ENCODE measurements around the gene ZNF431.
"Not testable (repeated sequence)": the region's sequence is repeated elsewhere in the genome, so short reads cannot be mapped to it uniquely, and the experiment has no call there.

The ZNF431 gene

DNA sequence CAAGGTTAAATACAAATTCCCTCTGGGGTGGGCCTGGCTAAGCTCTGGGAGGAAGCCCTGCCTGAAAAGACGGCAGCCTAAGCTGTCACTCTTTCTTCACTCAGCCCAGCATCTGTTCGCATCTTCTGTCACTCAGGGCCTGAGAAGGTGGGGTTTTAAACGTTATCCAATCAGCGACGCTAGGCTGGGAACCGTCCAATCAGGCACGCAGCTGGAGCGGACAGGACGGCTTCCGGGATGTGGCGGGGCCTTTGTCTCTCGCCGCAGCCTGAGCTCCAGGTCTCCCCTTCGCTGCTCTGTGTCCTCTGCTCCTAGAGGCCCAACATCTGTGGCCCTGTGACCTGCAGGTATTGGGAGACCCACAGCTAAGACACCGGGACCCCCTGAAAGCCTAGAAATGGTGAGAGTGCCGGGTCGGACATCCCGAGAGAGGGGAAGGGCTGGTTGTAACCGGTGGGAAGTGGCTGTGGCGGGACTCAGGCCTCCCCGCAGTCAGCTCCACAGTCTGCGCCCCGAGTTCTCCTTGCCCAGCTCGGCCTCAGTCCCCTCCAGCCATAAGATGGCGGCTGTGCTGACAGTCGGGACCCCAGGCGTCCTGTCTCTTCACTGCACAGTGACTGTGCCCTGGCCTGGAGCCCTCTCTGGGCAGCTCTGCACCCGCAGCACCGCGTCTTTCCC, at the start of gene ZNF431:
Gene ZNF431 (plus strand): TSS at position 254 of the 678 bp plus-strand sequence. CDS start 144 bp downstream, at position 398.
- peak; percentile 88 for DNase-seq

- no peak for DNase-seq
These were observed 49.7 kb upstream of the ZNF431 start for GRCh38 chr19:21092109-21092508.

DNA sequence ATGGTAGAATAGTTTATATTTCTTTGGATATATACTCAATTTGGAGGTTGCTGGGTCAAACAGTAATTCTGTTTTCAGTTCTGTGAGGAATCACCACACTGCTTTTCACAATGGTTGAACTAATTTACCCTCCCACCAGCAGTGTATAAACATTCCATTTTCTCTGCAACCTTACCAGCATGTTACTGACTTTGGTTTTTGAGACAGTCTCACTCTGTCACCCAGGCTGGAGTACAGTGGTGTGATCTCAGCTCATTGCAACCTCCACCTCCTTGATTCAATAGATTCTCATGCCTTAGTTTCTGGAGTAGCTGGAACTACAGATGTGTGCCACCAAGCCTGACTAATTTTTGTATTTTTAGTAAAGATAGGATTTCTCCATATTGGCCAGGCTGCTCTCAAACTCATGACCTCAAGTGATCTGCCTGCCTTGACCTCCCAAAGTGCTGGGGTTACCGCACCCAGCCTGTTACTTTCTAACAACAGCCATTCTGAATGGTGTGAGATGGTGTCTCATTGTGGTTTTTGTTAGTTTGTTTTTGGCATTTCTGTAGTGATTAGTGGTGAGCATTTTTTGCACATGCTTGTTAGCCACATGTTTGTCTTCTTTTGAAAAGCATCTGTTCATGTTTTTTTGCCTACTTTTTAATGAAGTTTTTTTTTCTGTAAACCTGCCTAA, 47.4 kb upstream of the ZNF431 start:
- no peak for DNase-seq

GRCh38 chr19:21098291-21098690, 43.5 kb upstream of the ZNF431 start:
- DNase-seq, result no peak

DNA sequence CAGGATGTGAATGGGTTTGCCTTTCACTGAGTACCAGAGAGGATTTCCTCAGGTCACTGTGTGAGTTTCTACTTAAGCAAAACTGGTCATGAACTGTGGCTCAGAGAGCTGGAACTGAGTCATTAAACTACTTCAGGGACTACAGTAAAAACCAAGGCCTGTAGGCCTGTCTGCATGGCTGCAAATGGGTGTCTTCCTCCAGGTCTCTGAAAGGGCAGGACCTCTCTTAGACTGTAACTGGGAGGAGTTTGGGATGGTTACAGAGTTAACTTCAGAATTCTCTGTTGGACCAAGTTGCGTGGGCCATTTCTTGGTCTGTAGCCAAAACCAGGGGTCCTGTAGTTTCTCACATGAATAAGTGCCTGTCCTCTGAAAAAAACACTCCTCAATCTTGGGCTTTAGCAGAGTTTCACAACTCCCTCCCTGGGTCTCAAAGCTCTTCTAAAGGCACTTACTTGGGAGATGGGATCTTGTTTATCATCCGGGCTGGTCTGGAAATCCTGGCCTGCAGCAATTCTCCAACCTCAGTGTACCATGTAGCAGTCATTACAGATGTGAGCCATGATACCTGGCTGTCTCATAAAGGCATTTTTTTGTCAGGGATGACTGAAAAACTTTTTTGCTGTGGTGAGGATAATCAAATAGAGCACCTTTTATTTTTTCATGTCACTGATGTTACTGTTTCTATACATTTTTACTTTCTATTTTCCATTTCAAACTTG, 40.2 kb upstream of the ZNF431 start:
- DNase-seq, result no peak

DNA sequence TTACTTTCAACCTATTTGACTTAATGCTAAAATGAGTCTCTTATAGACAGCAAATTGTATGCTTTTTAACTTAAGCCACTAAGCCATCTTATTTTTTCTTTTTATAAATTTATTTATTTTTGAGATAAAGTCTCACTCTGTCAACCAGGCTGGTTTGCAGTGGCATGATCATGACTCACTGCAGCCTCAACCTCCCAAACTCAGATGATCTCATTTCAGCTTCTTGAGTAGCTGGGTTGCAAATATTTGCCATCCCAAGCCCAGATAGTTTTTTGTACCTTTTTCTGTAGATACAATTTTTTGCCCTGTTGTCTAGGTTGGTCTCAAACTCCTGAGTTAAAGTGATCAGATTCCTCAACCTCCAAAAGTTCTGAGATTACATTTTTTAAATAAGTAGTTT, 32.7 kb upstream of the ZNF431 start:
- no peak for DNase-seq

GRCh38 chr19:21110183-21110582, 31.7 kb upstream of the ZNF431 start:
- DNase-seq, result no peak

GRCh38 chr19:21115430-21115829, 26.4 kb upstream of the ZNF431 start:
- no peak for DNase-seq

DNA sequence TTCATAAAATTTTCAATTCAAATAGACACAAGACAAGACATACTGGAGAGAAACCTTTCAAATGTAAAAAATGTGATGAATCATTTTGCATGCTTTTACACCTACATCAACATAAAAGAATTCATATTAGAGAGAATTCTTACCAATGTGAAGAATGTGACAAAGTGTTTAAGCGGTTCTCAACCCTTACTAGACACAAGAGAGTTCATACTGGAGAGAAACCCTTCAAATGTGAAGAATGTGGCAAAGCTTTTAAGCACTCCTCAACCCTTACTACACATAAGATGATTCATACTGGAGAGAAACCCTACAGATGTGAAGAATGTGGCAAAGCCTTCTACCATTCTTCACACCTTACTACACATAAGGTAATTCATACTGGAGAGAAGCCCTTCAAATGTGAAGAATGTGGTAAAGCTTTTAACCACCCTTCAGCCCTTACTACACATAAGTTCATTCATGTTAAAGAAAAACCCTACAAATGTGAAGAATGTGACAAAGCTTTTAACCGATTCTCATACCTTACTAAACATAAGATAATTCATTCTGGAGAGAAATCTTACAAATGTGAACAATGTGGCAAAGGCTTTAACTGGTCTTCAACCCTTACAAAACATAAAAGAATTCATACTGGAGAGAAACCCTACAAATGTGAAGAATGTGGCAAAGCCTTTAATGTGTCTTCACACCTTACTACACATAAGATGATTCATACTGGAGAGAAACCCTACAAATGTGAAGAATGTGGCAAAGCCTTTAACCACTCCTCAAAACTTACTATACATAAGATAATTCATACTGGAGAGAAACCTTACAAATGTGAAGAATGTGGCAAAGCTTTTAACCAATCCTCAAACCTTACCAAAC, 24.6 kb upstream of the ZNF431 start:
- DNase-seq, result no peak

DNA sequence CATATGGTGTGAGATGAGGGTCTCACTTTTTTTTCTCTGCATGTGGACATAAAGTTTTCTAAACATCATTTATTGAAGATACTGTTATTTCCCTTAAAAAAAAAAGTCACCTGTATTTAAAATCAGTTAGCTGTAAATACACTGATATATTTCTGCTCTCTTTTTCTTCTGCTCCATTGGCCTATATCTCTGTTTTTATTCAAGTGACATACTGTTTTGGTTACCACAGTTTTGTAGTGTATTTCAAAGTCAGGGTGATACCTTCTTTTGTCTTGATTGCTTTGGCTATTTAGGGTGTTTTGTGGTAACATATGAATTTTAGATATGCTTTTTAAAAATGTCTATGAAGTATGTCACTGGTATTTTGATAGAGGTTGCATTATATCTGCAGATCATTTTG, 15.8 kb upstream of the ZNF431 start:
- DNase-seq, result no peak

- DNase-seq, result no peak
These were observed 14.8 kb upstream of the ZNF431 start for GRCh38 chr19:21127001-21127400.

- no peak for DNase-seq
These were observed 13.9 kb upstream of the ZNF431 start for GRCh38 chr19:21127898-21128297.

GRCh38 chr19:21128901-21129698, 12.7 kb upstream of the ZNF431 start:
- no peak for DNase-seq

DNA sequence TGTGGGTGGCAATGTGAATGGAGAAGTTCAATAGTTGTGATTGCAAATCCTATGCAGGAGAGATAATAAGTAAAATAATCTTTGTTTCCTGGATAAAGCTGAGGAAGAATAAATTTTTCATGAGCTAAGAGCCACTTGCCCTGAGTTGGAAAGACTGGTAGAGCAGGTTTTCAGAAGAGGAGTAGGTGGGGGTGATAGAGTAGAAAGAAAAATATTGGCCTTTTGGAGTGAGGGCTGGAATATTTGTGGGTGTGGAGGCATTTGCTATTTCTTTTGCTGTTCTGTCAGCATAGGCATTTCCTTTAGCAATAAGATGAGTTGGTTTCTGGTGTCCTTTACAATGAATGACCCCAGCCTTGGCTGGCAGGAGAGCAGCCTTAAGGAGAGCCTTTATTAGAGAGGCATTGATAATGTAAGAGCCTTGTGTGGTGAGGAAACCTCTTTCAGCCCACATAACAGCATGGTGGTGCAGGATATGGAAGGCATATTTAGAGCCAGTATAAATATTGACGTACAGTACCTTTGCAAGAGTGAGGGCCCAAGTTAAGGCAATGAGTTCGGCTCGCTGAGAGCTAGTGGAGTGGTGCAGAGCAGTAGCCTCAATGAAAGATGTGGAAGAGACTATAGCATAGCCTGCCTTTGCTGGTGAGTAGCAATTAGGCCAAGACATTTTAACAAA, 11.6 kb upstream of the ZNF431 start:
- no peak for DNase-seq

GRCh38 chr19:21133633-21134032, 8.2 kb upstream of the ZNF431 start:
- no peak for DNase-seq

- DNase-seq, result no peak
These were observed 6.9 kb upstream of the ZNF431 start for GRCh38 chr19:21134934-21135366.

- no peak for DNase-seq
These were observed 6.4 kb upstream of the ZNF431 start for GRCh38 chr19:21135433-21135832.

DNA sequence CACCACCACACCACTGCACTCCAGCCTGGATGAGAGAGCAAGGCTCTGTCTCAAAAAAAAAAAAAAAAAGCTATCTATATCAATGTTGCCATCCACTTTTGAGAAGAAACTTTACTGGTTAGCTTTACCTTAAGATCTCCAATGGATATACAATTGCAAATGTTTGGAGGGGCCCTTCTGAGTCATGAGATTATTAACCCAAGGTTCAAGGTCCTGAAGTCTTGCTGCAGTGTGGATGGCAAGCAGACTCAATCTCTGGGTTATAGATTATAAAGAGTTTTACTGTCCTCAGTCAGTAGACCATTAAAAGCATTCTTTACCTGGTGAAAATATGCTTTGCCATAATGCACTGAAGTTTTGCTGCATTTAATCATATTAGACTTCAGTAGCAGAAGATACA, 3.7 kb upstream of the ZNF431 start:
- no peak for DNase-seq

DNA sequence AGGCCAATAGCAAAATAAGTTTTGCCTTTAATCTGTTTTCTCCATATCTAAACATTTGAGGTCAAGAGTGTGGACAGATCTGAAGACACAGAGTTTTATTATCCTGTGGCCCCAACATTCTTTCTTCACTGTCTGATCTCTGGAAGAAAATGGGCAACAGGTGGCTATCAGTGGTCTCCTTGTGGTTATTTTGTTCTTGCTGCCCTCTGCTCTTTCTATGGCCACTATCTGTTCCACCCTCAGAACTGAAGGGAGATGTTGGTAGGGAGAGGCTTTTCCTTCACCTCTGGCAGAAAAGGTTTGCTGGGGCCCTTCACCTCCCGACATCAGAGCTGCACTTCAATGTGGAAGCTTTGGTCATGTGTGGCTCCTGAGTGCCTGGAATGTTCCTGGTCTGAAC, 834 bp upstream of the ZNF431 start:
- DNase-seq, result not testable (repeated sequence)

GRCh38 chr19:21143428-21143827, 1.6 kb downstream of the ZNF431 start:
- no peak for DNase-seq

- DNase-seq, result no peak
These were observed 2.0 kb downstream of the ZNF431 start for GRCh38 chr19:21143854-21144253.
